WERI-Rb-1 (cell line): ENCODE results near the gene SLC12A5.
"Not testable (repeated sequence)": the region's sequence is repeated elsewhere in the genome, so short reads cannot be mapped to it uniquely, and the experiment has no call there.

ENCODE experiments used
- DNase-seq: peaks from one replicate; pipeline ENCODE4 v3.0.0-alpha.2; 2020
- H3K27ac ChIP-seq: fragments of 250-450 bp; sonication (Bioruptor Pico); 2 replicates; pipeline ENCODE4 v1.5.1; 2020; ENCODE audit warnings: mild to moderate bottlenecking, moderate library complexity
- H3K27me3 ChIP-seq: fragments of 250-450 bp; sonication (Bioruptor Pico); 2 replicates; pipeline ENCODE4 v1.5.1; 2021; ENCODE audit warnings: mild to moderate bottlenecking, low read depth, moderate library complexity; ENCODE audit not compliant: insufficient read depth, severe bottlenecking
- H3K36me3 ChIP-seq: fragments of 250-450 bp; sonication (Bioruptor Pico); 2 replicates; pipeline ENCODE4 v1.5.1; 2020; ENCODE audit warnings: mild to moderate bottlenecking, moderate library complexity
- H3K4me3 ChIP-seq: 2 replicates; pipeline ENCODE4 v1.5.1; 2011; ENCODE audit warnings: low read depth, mild to moderate bottlenecking, control low read depth, low read length
- H3K9me3 ChIP-seq: fragments of 250-450 bp; sonication (Bioruptor Pico); 2 replicates; pipeline ENCODE4 v1.5.1; 2021; ENCODE audit warnings: mild to moderate bottlenecking, moderate library complexity; ENCODE audit not compliant: severe bottlenecking
- TF ChIP-seq, protein P1 (sequence below): IDR thresholded peaks from 2 replicates; pipeline ENCODE4 v1.5.1; 2011; ENCODE audit warnings: low read depth, mild to moderate bottlenecking, control low read depth, inconsistent platforms, low read length

SLC12A5 gene

GRCh38 chr20:45991616-45992015 lies 37.4 kb upstream of the SLC12A5 start:
- DNase-seq, result no peak
- Histone ChIP-seq H3K9me3 (no peaks in the 10 kb centered on the region), H3K4me3 (no peak overlapping the region), H3K27ac (no peak overlapping the region), H3K36me3 (no peaks in the 10 kb centered on the region), H3K27me3 (no peaks in the 10 kb centered on the region)
- TF ChIP-seq, protein P1, sequence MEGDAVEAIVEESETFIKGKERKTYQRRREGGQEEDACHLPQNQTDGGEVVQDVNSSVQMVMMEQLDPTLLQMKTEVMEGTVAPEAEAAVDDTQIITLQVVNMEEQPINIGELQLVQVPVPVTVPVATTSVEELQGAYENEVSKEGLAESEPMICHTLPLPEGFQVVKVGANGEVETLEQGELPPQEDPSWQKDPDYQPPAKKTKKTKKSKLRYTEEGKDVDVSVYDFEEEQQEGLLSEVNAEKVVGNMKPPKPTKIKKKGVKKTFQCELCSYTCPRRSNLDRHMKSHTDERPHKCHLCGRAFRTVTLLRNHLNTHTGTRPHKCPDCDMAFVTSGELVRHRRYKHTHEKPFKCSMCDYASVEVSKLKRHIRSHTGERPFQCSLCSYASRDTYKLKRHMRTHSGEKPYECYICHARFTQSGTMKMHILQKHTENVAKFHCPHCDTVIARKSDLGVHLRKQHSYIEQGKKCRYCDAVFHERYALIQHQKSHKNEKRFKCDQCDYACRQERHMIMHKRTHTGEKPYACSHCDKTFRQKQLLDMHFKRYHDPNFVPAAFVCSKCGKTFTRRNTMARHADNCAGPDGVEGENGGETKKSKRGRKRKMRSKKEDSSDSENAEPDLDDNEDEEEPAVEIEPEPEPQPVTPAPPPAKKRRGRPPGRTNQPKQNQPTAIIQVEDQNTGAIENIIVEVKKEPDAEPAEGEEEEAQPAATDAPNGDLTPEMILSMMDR, result no peak

DNA sequence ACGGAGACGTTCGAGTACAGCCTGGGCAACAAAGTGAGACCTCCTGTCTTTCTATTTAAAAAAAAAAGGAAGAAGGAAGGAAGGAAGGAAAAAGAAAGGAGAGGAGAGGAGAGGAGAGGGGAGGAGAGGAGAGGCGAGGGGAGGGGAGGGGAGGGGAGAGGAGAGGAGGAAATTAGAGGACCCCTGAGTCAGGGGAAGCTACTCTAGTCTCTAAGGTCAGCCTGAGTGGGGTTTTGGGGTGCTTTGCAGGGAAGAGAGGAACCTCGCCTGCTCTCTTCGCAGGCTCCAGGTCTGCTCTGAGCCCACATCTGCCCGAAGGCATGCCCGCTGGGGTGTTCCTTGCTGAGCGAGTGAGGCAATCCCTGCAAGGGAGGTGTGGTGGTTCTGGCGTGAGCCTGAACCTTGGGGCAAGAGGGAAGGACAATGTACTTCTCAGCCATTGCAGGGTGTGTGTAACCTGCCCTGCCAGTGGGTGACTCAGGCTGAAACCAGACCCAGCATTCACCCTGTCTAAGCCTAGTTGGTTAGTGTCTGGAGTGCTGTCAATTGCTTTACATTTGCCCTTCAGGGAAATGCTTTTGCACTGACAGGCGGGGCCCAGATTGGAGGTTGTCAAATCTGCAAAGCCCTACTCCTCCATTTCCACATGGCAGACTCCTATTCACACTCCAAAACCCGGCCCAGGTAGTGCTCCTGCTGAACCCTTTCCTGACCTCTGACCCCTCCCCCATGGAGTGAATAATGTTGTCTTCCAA lies 35.6 kb upstream of the SLC12A5 start:
- Histone ChIP-seq H3K9me3 (no peaks in the 10 kb centered on the region), H3K36me3 (no peaks in the 10 kb centered on the region), H3K4me3 (no peak overlapping the region), H3K27me3 (no peaks in the 10 kb centered on the region), H3K27ac (no peak overlapping the region)
- TF ChIP-seq, protein P1, result no peak
- DNase-seq, result no peak

- H3K27me3 ChIP-seq, result no peaks in the 10 kb centered on the region
- no peaks in the 10 kb centered on the region for H3K36me3 ChIP-seq
- H3K9me3 ChIP-seq, result no peaks in the 10 kb centered on the region
- TF ChIP-seq, protein P1, result no peak
- no peak overlapping the region for H3K27ac ChIP-seq
- no peak for DNase-seq
- H3K4me3 ChIP-seq, result no peak overlapping the region
Measured at GRCh38 chr20:45994761-45995493, 34.1 kb upstream of the SLC12A5 start.

DNA sequence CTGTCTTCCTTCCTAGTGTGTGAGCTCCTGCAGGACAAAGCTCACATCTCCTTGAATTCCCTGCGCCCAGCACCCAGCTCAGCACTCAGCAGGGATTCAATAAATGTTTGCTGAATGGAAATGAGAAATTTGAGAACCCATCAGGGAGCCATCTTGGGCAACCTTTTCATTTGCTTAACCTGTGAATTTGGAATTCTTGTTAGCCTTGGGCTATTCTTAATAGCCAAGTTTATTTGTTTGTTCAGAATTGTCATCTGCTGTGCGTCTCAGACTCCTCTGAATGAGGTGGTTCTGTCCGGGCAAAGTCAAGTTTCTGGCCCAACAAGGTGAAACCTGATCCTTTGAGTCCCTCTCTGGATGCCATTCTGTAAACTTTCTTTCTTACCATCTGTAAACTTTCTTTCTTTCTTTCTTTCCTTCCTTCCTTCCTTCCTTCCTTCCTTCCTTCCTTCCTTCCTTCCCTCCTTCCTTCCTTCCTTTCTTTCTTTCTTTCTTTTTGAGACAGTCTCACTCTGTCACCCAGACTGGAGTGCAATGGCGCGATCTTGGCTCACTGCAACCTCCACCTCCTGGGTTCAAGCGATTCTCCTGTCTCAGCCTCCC lies 33.4 kb upstream of the SLC12A5 start:
- not testable (repeated sequence) for H3K36me3 ChIP-seq, H3K9me3 ChIP-seq, DNase-seq, H3K27me3 ChIP-seq, H3K4me3 ChIP-seq, H3K27ac ChIP-seq

DNA sequence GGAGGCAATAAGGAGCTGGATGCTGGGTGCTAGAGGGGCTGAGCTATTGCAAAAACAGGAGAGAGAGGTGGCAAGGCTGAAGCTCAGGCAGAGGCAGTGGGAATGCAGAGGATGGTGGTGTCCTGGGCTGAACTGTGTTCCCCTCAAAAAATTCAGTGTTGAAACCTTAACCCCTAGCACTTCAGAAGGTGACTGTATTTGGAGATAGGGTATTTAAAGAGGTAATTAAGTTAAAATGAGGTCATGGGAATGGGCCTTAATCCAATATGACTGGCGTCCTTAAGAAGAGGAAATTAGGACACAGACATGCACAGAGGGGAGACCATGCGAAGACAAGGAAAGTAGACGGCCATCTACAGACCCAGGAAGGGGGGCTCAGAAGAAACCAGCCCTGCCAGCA lies 31.8 kb upstream of the SLC12A5 start:
- H3K36me3 ChIP-seq, result no peaks in the 10 kb centered on the region
- DNase-seq, result no peak
- TF ChIP-seq, protein P1, result no peak
- no peaks in the 10 kb centered on the region for H3K9me3 ChIP-seq
- H3K4me3 ChIP-seq, result no peak overlapping the region
- no peaks in the 10 kb centered on the region for H3K27me3 ChIP-seq
- no peak overlapping the region for H3K27ac ChIP-seq

DNA sequence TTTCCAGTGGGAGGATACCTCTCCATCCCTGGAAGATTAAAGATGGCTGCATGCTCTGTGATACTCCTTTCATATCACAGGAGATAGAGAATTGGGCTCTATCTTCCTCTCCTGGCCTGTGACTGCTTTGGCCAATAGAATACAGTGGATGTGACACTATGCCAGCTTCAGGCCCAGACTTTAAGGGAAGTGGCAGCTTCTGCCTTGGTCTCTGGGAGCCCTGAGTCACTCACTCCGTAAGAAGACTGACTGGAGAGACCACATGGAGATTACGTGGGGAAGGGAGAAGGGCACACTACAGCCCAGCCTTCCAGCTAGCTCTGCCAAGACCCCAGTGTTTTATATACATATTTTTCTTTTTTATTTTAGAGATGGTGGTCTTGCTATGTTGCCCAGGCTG lies 30.7 kb upstream of the SLC12A5 start:
- TF ChIP-seq, protein P1, result no peak
- H3K27me3 ChIP-seq, result no peaks in the 10 kb centered on the region
- DNase-seq, result no peak
- no peaks in the 10 kb centered on the region for H3K36me3 ChIP-seq
- H3K4me3 ChIP-seq, result no peak overlapping the region
- H3K9me3 ChIP-seq, result no peaks in the 10 kb centered on the region
- no peak overlapping the region for H3K27ac ChIP-seq
